ENCODE measurements around the gene ANKRD29.

GRCh38 chr18:23650968-23651927 lies 11.5 kb downstream of the ANKRD29 start:
- TF ChIP-seq TAF1 (IDR thresholded peaks at IDR 0.05; ENCODE audit: borderline replicate concordance, low read depth, low read length) (peak; percentile 12; the same call in 1 of the 2 replicates), CTCF (IDR thresholded peaks at IDR 0.05) (no peak), GABPA (IDR thresholded peaks at IDR 0.05; ENCODE audit: low read depth) (no peak), MAX (IDR thresholded peaks at IDR 0.05; ENCODE audit: low read depth) (0 out of 2 replicates have a peak, but pooled peaks have one; percentile 21), JUND (IDR thresholded peaks at IDR 0.05) (peak; percentile 62), NFIC (IDR thresholded peaks at IDR 0.05; ENCODE audit: borderline replicate concordance) (no peak; the same call in 1 of the 2 replicates), EZH2phosphoT487 (IDR thresholded peaks at IDR 0.05; ENCODE audit: borderline replicate concordance, low read depth) (no peak), TEAD4 (IDR thresholded peaks at IDR 0.05; ENCODE audit: borderline replicate concordance, insufficient read depth) (0 out of 2 replicates have a peak, but pooled peaks have one; percentile 28), CHD2 (IDR thresholded peaks at IDR 0.05; ENCODE audit: low read length, partially characterized antibody) (peak; percentile 20)

All from SK-N-SH (cell line).